WTC11 (cell line): ENCODE results near the gene NDUFS3. TPM values are rescaled to one million over a fixed set of nuclear protein-coding genes. Genes with fewer than 3 reads are reported as not detected.

Experiments used
- ATAC-seq: fragments of 200-7000 bp; cut with Tn5 transposase; 2 replicates; pipeline ENCODE4 v1.10.0; 2021; ENCODE audit warnings: mild to moderate bottlenecking, moderate library complexity
- CTCF ChIA-PET: fragments of 300-600 bp; sonication (Branson Sonifier 250); formaldehyde crosslinking; loops from one replicate; lab custom pipeline; 2021; ENCODE audit warnings: antibody characterized with exemption; lab: Charles Lee
- POLR2A ChIA-PET: fragments of 350-600 bp; sonication (Branson Sonifier 250); formaldehyde crosslinking; loops from one replicate; lab custom pipeline; 2021; ENCODE audit warnings: antibody characterized with exemption; lab: Charles Lee
- DNase-seq: peaks from one replicate; pipeline ENCODE4 v3.0.0; 2021; ENCODE audit warnings: low spot score
- H3K27ac Mint-ChIP-seq: 2 replicates; pipeline ENCODE4 v1.8.0; 2021; ENCODE audit warnings: mixed read lengths
- H3K27me3 Mint-ChIP-seq: 2 replicates; pipeline ENCODE4 v1.8.0; 2021; ENCODE audit warnings: low read depth, mild to moderate bottlenecking, moderate library complexity, mixed read lengths
- H3K36me3 Mint-ChIP-seq: 2 replicates; pipeline ENCODE4 v1.8.0; 2021; ENCODE audit warnings: mixed read lengths
- H3K4me1 Mint-ChIP-seq: 2 replicates; pipeline ENCODE4 v1.8.0; 2022; ENCODE audit warnings: mixed read lengths
- H3K4me3 Mint-ChIP-seq: 2 replicates; pipeline ENCODE4 v1.8.0; 2021; ENCODE audit warnings: mild to moderate bottlenecking, moderate library complexity, mixed read lengths
- H3K9me3 Mint-ChIP-seq: 2 replicates; pipeline ENCODE4 v1.8.0; 2021; ENCODE audit warnings: mixed read lengths
- FOXJ3 ChIP-seq: sonication (generic); formaldehyde crosslinking; IDR thresholded peaks from 2 replicates; pipeline ENCODE4 v1.9.0; 2021; ENCODE audit warnings: missing genetic modification reagents, mild to moderate bottlenecking, borderline replicate concordance
- FOXK1 ChIP-seq: sonication (generic); formaldehyde crosslinking; IDR thresholded peaks from 2 replicates; pipeline ENCODE4 v1.8.0; 2022; ENCODE audit warnings: mild to moderate bottlenecking, moderate library complexity, missing genetic modification reagents
- HMGA2 ChIP-seq: fragments of 250-450 bp; sonication (Bioruptor Pico); IDR thresholded peaks from 2 replicates; pipeline ENCODE4 v1.4.0; 2021; ENCODE audit warnings: mild to moderate bottlenecking, moderate library complexity
- NFATC4 ChIP-seq: fragments of 250-450 bp; sonication (Bioruptor Pico); IDR thresholded peaks from 2 replicates; pipeline ENCODE4 v1.9.0; 2021; ENCODE audit warnings: mild to moderate bottlenecking
- NFYB ChIP-seq: sonication (generic); formaldehyde crosslinking; conservative IDR thresholded peaks from 2 replicates; pipeline ENCODE4 v1.8.0; 2022; ENCODE audit warnings: low read depth, missing genetic modification reagents
- OVOL2 ChIP-seq: fragments of 250-450 bp; sonication (Bioruptor Pico); IDR thresholded peaks from 2 replicates; pipeline ENCODE4 v1.9.0; 2021; ENCODE audit warnings: mild to moderate bottlenecking, borderline replicate concordance
- PRRX2 ChIP-seq: fragments of 250-450 bp; sonication (Bioruptor Pico); IDR thresholded peaks from 2 replicates; pipeline ENCODE4 v1.8.0; 2021; ENCODE audit warnings: mild to moderate bottlenecking
- ZBTB21 ChIP-seq: sonication (generic); formaldehyde crosslinking; IDR thresholded peaks from 2 replicates; pipeline ENCODE4 v1.8.1; 2023; ENCODE audit warnings: mild to moderate bottlenecking, missing genetic modification reagents, borderline replicate concordance
- ZNF232 ChIP-seq: sonication (generic); formaldehyde crosslinking; IDR thresholded peaks from 2 replicates; pipeline ENCODE4 v1.8.0; 2022; ENCODE audit warnings: mild to moderate bottlenecking, missing genetic modification reagents
- total RNA-seq: library from RNA; stranded (reverse); gene quantifications from 3 replicates; pipeline ENCODE4 v1.2.3, GENCODE V29; 2021
- TF ChIP-seq, protein P1 (sequence below): sonication (generic); formaldehyde crosslinking; IDR thresholded peaks from 2 replicates; pipeline ENCODE4 v1.8.0; 2023; ENCODE audit warnings: missing genetic modification reagents, mild to moderate bottlenecking, borderline replicate concordance
- TF ChIP-seq, protein P2 (sequence below): sonication (generic); formaldehyde crosslinking; conservative IDR thresholded peaks from 2 replicates; pipeline ENCODE4 v1.8.1; 2022; ENCODE audit warnings: mild to moderate bottlenecking, missing genetic modification reagents
- TF ChIP-seq, protein P3 (sequence below): sonication (generic); formaldehyde crosslinking; IDR thresholded peaks from 2 replicates; pipeline ENCODE4 v1.8.0; 2022; ENCODE audit warnings: mild to moderate bottlenecking, missing genetic modification reagents
- TF ChIP-seq, protein P4 (sequence below): fragments of 250-450 bp; sonication (Bioruptor Pico); IDR thresholded peaks from 2 replicates; pipeline ENCODE4 v2.1.2; 2022; ENCODE audit warnings: mild to moderate bottlenecking, moderate library complexity
- TF ChIP-seq, protein P5 (sequence below): sonication (generic); formaldehyde crosslinking; IDR thresholded peaks from 2 replicates; pipeline ENCODE4 v1.8.1; 2023; ENCODE audit warnings: mild to moderate bottlenecking, missing genetic modification reagents
- TF ChIP-seq, protein P6 (sequence below): fragments of 250-450 bp; sonication (Bioruptor Pico); IDR thresholded peaks from 2 replicates; pipeline ENCODE4 v1.8.0; 2021; ENCODE audit warnings: mild to moderate bottlenecking
- TF ChIP-seq, protein P7 (sequence below): sonication (generic); formaldehyde crosslinking; IDR thresholded peaks from 2 replicates; pipeline ENCODE4 v1.8.1; 2022; ENCODE audit warnings: missing genetic modification reagents, borderline replicate concordance
- TF ChIP-seq, protein P8 (sequence below): sonication (generic); formaldehyde crosslinking; IDR thresholded peaks from 2 replicates; pipeline ENCODE4 v1.8.1; 2023; ENCODE audit warnings: mild to moderate bottlenecking, missing genetic modification reagents, moderate library complexity

NDUFS3 gene
- total RNA-seq, 1 experiment from 2014 or later: 140 TPM

DNA sequence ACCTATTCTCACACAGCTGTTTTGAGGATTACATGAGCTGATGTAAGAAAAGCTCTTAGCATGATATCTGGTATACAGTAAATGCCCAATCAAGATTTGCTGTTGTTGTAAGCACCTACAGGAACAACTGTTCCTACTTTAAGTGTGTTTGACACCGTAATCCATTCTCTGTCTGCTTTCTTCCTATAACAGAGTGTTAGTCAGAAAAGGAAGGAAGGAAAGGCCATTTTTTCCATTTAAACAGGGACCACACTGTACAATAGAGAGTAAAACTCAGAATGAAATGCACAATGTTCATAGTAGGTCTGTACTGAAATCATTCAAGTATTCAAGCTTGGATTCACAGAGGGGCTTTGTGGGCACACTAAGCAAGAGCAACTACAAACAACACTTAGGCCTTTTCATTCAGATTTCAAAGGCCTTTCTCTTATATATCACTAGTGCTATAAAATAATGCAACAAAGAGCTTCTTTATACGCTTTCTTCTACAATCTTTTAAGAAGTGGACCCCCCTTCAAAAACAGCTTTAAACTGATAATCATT lies 42.0 kb downstream of the NDUFS3 start:
- Mint-ChIP-seq H3K4me1 (no peaks in the 10 kb centered on the region), H3K27ac (no peak overlapping the region), H3K4me3 (no peak overlapping the region), H3K36me3 (peaks cover 40% of the 10 kb centered on the region), H3K27me3 (no peaks in the 10 kb centered on the region), H3K9me3 (no peaks in the 10 kb centered on the region)
- ChIA-PET CTCF (no interaction called here), POLR2A (no interaction called here)
- ATAC-seq (no peak), DNase-seq (no peak)
- no peak for TF ChIP-seq NFATC4 (CRISPR knock-in tag)
- TF ChIP-seq ZNF232 (CRISPR knock-in tag): no peak
- TF ChIP-seq, protein P1, sequence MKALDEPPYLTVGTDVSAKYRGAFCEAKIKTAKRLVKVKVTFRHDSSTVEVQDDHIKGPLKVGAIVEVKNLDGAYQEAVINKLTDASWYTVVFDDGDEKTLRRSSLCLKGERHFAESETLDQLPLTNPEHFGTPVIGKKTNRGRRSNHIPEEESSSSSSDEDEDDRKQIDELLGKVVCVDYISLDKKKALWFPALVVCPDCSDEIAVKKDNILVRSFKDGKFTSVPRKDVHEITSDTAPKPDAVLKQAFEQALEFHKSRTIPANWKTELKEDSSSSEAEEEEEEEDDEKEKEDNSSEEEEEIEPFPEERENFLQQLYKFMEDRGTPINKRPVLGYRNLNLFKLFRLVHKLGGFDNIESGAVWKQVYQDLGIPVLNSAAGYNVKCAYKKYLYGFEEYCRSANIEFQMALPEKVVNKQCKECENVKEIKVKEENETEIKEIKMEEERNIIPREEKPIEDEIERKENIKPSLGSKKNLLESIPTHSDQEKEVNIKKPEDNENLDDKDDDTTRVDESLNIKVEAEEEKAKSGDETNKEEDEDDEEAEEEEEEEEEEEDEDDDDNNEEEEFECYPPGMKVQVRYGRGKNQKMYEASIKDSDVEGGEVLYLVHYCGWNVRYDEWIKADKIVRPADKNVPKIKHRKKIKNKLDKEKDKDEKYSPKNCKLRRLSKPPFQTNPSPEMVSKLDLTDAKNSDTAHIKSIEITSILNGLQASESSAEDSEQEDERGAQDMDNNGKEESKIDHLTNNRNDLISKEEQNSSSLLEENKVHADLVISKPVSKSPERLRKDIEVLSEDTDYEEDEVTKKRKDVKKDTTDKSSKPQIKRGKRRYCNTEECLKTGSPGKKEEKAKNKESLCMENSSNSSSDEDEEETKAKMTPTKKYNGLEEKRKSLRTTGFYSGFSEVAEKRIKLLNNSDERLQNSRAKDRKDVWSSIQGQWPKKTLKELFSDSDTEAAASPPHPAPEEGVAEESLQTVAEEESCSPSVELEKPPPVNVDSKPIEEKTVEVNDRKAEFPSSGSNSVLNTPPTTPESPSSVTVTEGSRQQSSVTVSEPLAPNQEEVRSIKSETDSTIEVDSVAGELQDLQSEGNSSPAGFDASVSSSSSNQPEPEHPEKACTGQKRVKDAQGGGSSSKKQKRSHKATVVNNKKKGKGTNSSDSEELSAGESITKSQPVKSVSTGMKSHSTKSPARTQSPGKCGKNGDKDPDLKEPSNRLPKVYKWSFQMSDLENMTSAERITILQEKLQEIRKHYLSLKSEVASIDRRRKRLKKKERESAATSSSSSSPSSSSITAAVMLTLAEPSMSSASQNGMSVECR: no peak
- TF ChIP-seq, protein P2, sequence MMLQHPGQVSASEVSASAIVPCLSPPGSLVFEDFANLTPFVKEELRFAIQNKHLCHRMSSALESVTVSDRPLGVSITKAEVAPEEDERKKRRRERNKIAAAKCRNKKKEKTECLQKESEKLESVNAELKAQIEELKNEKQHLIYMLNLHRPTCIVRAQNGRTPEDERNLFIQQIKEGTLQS: no peak
- TF ChIP-seq, protein P3, sequence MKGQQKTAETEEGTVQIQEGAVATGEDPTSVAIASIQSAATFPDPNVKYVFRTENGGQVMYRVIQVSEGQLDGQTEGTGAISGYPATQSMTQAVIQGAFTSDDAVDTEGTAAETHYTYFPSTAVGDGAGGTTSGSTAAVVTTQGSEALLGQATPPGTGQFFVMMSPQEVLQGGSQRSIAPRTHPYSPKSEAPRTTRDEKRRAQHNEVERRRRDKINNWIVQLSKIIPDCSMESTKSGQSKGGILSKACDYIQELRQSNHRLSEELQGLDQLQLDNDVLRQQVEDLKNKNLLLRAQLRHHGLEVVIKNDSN: no peak
- TF ChIP-seq HMGA2 (CRISPR knock-in tag): no peak
- TF ChIP-seq, protein P4, sequence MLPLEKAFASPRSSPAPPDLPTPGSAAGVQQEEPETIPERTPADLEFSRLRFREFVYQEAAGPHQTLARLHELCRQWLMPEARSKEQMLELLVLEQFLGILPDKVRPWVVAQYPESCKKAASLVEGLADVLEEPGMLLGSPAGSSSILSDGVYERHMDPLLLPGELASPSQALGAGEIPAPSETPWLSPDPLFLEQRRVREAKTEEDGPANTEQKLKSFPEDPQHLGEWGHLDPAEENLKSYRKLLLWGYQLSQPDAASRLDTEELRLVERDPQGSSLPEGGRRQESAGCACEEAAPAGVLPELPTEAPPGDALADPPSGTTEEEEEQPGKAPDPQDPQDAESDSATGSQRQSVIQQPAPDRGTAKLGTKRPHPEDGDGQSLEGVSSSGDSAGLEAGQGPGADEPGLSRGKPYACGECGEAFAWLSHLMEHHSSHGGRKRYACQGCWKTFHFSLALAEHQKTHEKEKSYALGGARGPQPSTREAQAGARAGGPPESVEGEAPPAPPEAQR (CRISPR knock-in tag): no peak
- TF ChIP-seq, protein P5, sequence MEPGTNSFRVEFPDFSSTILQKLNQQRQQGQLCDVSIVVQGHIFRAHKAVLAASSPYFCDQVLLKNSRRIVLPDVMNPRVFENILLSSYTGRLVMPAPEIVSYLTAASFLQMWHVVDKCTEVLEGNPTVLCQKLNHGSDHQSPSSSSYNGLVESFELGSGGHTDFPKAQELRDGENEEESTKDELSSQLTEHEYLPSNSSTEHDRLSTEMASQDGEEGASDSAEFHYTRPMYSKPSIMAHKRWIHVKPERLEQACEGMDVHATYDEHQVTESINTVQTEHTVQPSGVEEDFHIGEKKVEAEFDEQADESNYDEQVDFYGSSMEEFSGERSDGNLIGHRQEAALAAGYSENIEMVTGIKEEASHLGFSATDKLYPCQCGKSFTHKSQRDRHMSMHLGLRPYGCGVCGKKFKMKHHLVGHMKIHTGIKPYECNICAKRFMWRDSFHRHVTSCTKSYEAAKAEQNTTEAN (CRISPR knock-in tag): no peak
- no peak for TF ChIP-seq FOXK1 (CRISPR knock-in tag)
- no peak for TF ChIP-seq PRRX2 (CRISPR knock-in tag)
- TF ChIP-seq ZBTB21: no peak
- TF ChIP-seq, protein P6, sequence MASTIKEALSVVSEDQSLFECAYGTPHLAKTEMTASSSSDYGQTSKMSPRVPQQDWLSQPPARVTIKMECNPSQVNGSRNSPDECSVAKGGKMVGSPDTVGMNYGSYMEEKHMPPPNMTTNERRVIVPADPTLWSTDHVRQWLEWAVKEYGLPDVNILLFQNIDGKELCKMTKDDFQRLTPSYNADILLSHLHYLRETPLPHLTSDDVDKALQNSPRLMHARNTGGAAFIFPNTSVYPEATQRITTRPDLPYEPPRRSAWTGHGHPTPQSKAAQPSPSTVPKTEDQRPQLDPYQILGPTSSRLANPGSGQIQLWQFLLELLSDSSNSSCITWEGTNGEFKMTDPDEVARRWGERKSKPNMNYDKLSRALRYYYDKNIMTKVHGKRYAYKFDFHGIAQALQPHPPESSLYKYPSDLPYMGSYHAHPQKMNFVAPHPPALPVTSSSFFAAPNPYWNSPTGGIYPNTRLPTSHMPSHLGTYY (CRISPR knock-in tag): no peak
- TF ChIP-seq NFYB: no peak
- TF ChIP-seq, protein P7, sequence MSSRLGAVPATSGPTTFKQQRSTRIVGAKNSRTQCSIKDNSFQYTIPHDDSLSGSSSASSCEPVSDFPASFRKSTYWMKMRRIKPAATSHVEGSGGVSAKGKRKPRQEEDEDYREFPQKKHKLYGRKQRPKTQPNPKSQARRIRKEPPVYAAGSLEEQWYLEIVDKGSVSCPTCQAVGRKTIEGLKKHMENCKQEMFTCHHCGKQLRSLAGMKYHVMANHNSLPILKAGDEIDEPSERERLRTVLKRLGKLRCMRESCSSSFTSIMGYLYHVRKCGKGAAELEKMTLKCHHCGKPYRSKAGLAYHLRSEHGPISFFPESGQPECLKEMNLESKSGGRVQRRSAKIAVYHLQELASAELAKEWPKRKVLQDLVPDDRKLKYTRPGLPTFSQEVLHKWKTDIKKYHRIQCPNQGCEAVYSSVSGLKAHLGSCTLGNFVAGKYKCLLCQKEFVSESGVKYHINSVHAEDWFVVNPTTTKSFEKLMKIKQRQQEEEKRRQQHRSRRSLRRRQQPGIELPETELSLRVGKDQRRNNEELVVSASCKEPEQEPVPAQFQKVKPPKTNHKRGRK: no peak
- TF ChIP-seq, protein P8, sequence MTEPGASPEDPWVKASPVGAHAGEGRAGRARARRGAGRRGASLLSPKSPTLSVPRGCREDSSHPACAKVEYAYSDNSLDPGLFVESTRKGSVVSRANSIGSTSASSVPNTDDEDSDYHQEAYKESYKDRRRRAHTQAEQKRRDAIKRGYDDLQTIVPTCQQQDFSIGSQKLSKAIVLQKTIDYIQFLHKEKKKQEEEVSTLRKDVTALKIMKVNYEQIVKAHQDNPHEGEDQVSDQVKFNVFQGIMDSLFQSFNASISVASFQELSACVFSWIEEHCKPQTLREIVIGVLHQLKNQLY (CRISPR knock-in tag): no peak
- no peak for TF ChIP-seq OVOL2
- no peak for TF ChIP-seq FOXJ3 (CRISPR knock-in tag)
